Transverse colon (tissue), 3 donors: ENCODE data around the gene PRKD3.

Experiments
- EP300 ChIP-seq: sonication (generic); formaldehyde crosslinking; IDR thresholded peaks from one replicate; pipeline ENCODE4 v1.6.1; 2017; ENCODE audit warnings: antibody characterized with exemption, low read depth
- POLR2A ChIP-seq: fragments of 450-650 bp; IDR thresholded peaks from one replicate; pipeline ENCODE4 v1.6.1; 2016; ENCODE audit warnings: antibody characterized with exemption, mild to moderate bottlenecking, moderate library complexity
- TF ChIP-seq, protein P1 (sequence below), 5 experiments: fragments of 200-600 bp in 3 of 5; fragments of 450-650 bp in 2 of 5; sonication (generic) in 3 of 5; IDR thresholded peaks; 1 replicate in 2 of 5; 2 replicates in 3 of 5; pipeline ENCODE4 v1.5.1; 2016 to 2017; ENCODE audit warnings: antibody characterized with exemption in 5 of 5, inconsistent platforms in 3 of 5, mild to moderate bottlenecking in 2 of 5, moderate library complexity in 1 of 5

DNA sequence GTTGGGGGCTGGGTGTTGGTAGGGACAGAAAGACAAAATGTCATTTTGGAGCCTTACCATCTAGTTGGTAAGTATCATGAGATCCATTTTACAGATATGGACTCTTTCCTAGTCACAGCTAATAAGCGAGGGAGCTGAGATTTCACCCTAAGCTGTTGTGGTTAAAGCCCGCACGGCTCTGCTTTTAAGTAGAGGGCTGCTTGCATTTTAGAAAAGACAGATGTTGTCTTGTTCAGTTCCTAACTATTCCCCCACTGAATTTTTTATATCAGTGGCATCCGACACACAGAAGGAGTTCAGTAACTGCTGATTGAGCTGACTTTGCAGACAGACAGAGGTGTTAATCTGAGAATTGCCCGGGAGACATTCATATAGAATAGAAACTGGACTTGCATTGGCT is 23.5 kb upstream of the PRKD3 start:
- TF ChIP-seq, protein P1, sequence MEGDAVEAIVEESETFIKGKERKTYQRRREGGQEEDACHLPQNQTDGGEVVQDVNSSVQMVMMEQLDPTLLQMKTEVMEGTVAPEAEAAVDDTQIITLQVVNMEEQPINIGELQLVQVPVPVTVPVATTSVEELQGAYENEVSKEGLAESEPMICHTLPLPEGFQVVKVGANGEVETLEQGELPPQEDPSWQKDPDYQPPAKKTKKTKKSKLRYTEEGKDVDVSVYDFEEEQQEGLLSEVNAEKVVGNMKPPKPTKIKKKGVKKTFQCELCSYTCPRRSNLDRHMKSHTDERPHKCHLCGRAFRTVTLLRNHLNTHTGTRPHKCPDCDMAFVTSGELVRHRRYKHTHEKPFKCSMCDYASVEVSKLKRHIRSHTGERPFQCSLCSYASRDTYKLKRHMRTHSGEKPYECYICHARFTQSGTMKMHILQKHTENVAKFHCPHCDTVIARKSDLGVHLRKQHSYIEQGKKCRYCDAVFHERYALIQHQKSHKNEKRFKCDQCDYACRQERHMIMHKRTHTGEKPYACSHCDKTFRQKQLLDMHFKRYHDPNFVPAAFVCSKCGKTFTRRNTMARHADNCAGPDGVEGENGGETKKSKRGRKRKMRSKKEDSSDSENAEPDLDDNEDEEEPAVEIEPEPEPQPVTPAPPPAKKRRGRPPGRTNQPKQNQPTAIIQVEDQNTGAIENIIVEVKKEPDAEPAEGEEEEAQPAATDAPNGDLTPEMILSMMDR (IDR thresholded peaks at IDR 0.05) = no peak
- TF ChIP-seq POLR2A = no peak
- no peak for TF ChIP-seq EP300
